IPS-20b (cell line): ENCODE results near the gene THY1.

Source experiments
- H3K27ac ChIP-seq: one replicate; pipeline ENCODE4 v1.5.1; 2013; ENCODE audit warnings: low read length
- H3K27me3 ChIP-seq: 2 replicates; pipeline ENCODE4 v1.6.1; 2013; ENCODE audit warnings: mild to moderate bottlenecking, low read length, inconsistent platforms; ENCODE audit not compliant: insufficient read depth
- H3K36me3 ChIP-seq: 2 replicates; pipeline ENCODE4 v1.6.1; 2013; ENCODE audit warnings: low read depth, mild to moderate bottlenecking, inconsistent platforms, low read length, moderate library complexity; ENCODE audit not compliant: insufficient read depth
- H3K4me1 ChIP-seq: 2 replicates; pipeline ENCODE4 v1.6.1; 2013; ENCODE audit warnings: mild to moderate bottlenecking, control low read depth, inconsistent platforms, low read length, moderate library complexity; ENCODE audit not compliant: insufficient read depth
- H3K4me3 ChIP-seq: 2 replicates; pipeline ENCODE4 v1.5.1; 2013; ENCODE audit warnings: mild to moderate bottlenecking, low read length, inconsistent platforms
- H3K9ac ChIP-seq: 2 replicates; pipeline ENCODE4 v1.6.1; 2013; ENCODE audit warnings: low read depth, mild to moderate bottlenecking, inconsistent platforms, low read length, moderate library complexity
- H3K9me3 ChIP-seq: 2 replicates; pipeline ENCODE4 v1.6.1; 2013; ENCODE audit warnings: mild to moderate bottlenecking, low read depth, low read length, inconsistent platforms; ENCODE audit not compliant: insufficient read depth

Gene THY1

GRCh38 chr11:119378851-119379465 lies 44.0 kb downstream of the THY1 start:
- Histone ChIP-seq H3K4me3 (peak overlapping the region; percentile 31; the same call in 1 of the 2 replicates), H3K9me3 (no peaks in the 10 kb centered on the region), H3K9ac (peak overlapping the region; percentile 45; the same call in 1 of the 2 replicates), H3K4me1 (peaks cover 43% of the 10 kb centered on the region), H3K27me3 (peaks cover 35% of the 10 kb centered on the region), H3K36me3 (no peaks in the 10 kb centered on the region), H3K27ac (no peak overlapping the region)

- Histone ChIP-seq H3K36me3 (no peaks in the 10 kb centered on the region), H3K27ac (no peak overlapping the region), H3K4me3 (peak overlapping the region; percentile 31; the same call in 1 of the 2 replicates), H3K9ac (no peak overlapping the region), H3K9me3 (no peaks in the 10 kb centered on the region), H3K4me1 (peaks cover 43% of the 10 kb centered on the region), H3K27me3 (peaks cover 27% of the 10 kb centered on the region)
These were observed 44.9 kb downstream of the THY1 start for GRCh38 chr11:119377961-119378667.

DNA sequence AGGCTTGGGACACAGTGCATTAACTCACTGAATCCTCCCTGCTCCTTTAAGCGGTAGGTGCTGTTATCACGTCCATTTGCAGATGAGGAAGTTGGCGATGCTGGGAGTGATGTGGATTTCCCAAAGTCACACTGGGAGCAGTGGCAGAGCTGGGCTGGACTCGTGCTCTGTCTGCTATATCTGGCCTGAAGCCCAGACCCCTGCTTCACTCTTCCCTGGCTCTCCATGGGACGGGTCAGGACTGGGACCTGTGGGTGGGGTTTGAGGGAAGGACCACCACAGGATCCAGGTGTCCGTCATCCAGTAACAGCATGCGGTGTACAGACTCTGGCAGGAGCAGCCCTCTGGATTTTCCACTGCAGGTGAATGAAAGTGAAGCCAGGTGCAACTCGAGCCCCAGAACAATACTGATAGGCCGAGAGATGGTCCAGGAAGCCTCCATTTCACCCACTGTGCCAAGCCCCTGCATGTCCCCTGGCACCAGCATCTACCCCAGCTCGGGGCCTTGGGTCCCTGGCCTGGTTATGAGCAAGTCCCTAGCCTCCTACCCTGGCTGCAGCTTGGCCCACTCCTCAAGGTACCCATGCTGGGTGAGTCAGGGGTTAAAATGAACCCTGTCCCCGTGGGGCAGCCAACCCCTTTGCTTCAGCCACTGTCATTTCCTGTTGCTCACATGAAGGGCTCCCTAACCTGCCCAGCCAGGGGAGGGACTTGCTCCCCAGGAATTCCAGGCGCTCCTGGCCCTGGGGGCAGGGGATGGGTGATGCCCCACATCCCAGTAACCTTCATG lies 45.7 kb downstream of the THY1 start:
- Histone ChIP-seq H3K9me3 (no peaks in the 10 kb centered on the region), H3K4me3 (no peak overlapping the region), H3K36me3 (no peaks in the 10 kb centered on the region), H3K27me3 (peaks cover 24% of the 10 kb centered on the region), H3K27ac (no peak overlapping the region), H3K9ac (no peak overlapping the region), H3K4me1 (peaks cover 43% of the 10 kb centered on the region)

- Histone ChIP-seq H3K9me3 (no peaks in the 10 kb centered on the region), H3K9ac (no peak overlapping the region), H3K27me3 (peaks cover 24% of the 10 kb centered on the region), H3K4me1 (peaks cover 44% of the 10 kb centered on the region), H3K36me3 (no peaks in the 10 kb centered on the region), H3K27ac (no peak overlapping the region), H3K4me3 (no peak overlapping the region)
These were observed 46.6 kb downstream of the THY1 start for GRCh38 chr11:119376197-119376847.

- peaks cover 16% of the 10 kb centered on the region for H3K27me3 ChIP-seq
- no peaks in the 10 kb centered on the region for H3K36me3 ChIP-seq
- peaks cover 42% of the 10 kb centered on the region for H3K4me1 ChIP-seq
- H3K9me3 ChIP-seq: no peaks in the 10 kb centered on the region
- no peak overlapping the region for H3K4me3 ChIP-seq
- H3K9ac ChIP-seq: no peak overlapping the region
- no peak overlapping the region for H3K27ac ChIP-seq
These were observed 47.4 kb downstream of the THY1 start for GRCh38 chr11:119375337-119376196.

DNA sequence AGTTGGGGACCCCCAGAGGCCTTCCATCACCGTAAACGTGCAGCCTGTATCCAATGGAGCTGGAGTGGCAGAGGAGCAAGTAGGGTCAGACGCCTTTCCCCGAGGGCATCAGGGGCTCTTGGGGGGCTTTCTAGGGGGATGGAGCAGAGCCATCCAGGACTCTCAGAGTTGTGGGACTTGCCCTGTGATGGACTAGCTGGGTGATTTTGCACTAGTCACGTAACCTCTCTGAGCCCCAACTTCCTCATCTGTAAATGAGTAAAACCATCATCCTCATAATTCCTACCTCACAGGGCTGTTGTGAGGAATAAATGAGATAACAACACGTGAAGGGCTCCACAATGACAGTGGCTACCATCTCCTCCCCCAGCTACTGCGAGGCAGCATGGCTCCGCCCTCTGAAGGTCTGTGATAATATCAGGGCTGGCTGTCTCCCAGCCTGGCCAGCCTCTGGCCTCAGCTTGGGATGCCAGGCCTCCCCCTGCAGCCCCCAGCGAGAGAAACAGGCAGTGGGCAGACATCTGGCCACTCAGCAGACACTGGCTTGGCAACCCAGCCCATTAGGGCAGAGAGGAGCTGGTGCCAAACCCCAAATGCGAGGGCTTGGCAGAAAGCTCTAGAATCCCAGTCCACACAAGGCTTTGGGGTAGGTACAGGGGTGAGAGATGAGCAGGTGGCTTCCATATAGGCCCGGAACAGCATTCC lies 48.2 kb downstream of the THY1 start:
- no peak overlapping the region for H3K9ac ChIP-seq
- peaks cover 36% of the 10 kb centered on the region for H3K4me1 ChIP-seq
- H3K36me3 ChIP-seq: no peaks in the 10 kb centered on the region
- peaks cover 10% of the 10 kb centered on the region; the same call in 1 of the 2 replicates for H3K27me3 ChIP-seq
- no peak overlapping the region for H3K4me3 ChIP-seq
- H3K27ac ChIP-seq: no peak overlapping the region
- no peaks in the 10 kb centered on the region for H3K9me3 ChIP-seq

GRCh38 chr11:119373921-119374631 lies 48.9 kb downstream of the THY1 start:
- Histone ChIP-seq H3K27ac (no peak overlapping the region), H3K36me3 (no peaks in the 10 kb centered on the region), H3K4me1 (peaks cover 32% of the 10 kb centered on the region), H3K9ac (no peak overlapping the region), H3K4me3 (no peak overlapping the region), H3K27me3 (peaks cover 3% of the 10 kb centered on the region; the same call in 1 of the 2 replicates), H3K9me3 (no peaks in the 10 kb centered on the region)

DNA sequence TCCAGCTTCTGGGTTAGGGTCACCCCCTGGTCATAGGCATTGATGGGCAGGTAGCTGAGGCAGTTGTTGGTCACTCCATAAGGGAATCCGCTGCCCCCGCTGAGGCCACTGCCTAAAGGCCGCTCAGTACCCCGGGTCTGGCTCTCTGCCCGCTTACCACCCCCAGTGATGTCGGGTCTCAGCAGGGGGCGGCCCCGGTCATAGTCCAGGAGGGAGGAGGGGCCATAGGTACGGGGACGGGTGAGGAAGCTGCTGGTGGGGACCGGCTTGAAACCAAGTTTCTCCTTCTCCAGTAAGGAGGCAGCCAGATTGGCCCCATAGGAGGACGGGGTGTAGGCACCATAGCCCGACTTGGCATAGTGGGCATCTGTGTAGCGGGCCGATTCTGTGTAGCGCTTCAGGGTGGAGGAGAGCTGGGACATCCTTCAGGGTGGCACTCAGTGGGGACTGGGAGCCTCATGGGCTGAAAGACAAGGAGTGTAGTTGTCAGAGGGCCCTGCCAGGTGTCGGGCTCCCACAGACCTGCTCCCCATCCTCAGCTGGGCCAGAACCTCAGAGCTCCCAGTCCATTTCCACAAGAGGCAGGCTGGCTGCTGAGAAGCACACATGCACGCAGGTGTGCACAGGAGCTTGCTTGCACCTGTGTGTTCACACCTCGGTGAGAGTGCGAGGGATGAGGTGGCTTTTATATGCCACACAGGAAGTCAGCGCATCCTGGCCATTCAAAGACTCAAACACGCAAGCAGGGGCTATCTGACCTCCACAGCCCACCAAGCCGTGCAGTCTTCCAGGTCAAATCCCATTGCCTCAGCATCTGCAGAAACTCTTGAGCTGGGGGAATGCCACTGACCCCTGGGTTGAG lies 49.7 kb downstream of the THY1 start:
- Histone ChIP-seq H3K4me1 (peaks cover 28% of the 10 kb centered on the region), H3K4me3 (no peak overlapping the region), H3K9me3 (no peaks in the 10 kb centered on the region), H3K27me3 (no peaks in the 10 kb centered on the region; the same call in 1 of the 2 replicates), H3K9ac (no peak overlapping the region), H3K36me3 (no peaks in the 10 kb centered on the region), H3K27ac (no peak overlapping the region)

GRCh38 chr11:119372260-119373058 lies 50.5 kb downstream of the THY1 start:
- H3K4me3 ChIP-seq: no peak overlapping the region
- H3K27me3 ChIP-seq: peaks cover under 1% of the 10 kb centered on the region; the same call in 1 of the 2 replicates
- peaks cover 30% of the 10 kb centered on the region for H3K4me1 ChIP-seq
- no peak overlapping the region for H3K9ac ChIP-seq
- H3K9me3 ChIP-seq: no peaks in the 10 kb centered on the region
- H3K27ac ChIP-seq: no peak overlapping the region
- no peaks in the 10 kb centered on the region for H3K36me3 ChIP-seq
